Kidney (tissue), 14 donors: ENCODE results near the gene SPOCK1. TPM values are rescaled to one million over a fixed set of nuclear protein-coding genes. Genes with fewer than 3 reads are reported as not detected.

ENCODE experiments used
- DNase-seq, 5 donors: peaks; one replicate each; pipeline ENCODE4 v3.0.0-alpha.2; 2013 to 2020
- FAIRE-seq: peaks from 2 replicates; lab custom pipeline; 2012; peaks lifted over from hg19 to GRCh38; lab: Jason Lieb, UNC
- H3K27ac ChIP-seq, 2 donors: one replicate each; pipeline ENCODE4 v1.7.0; 2013; ENCODE audit warnings: low read depth in 2 of 2, low read length in 2 of 2, inconsistent platforms in 1 of 2
- H3K27me3 ChIP-seq: one replicate; pipeline ENCODE4 v1.7.1; 2013; ENCODE audit warnings: low read length, inconsistent platforms; ENCODE audit not compliant: control insufficient read depth, insufficient read depth
- H3K36me3 ChIP-seq, 3 donors: one replicate each; pipeline versions ENCODE4 v1.7.0 to v1.7.1; 2013; ENCODE audit warnings: low read length in 3 of 3, control low read depth in 1 of 3, inconsistent platforms in 1 of 3; ENCODE audit not compliant: insufficient read depth in 3 of 3, control insufficient read depth in 2 of 3
- H3K4me1 ChIP-seq, 3 donors: one replicate each; pipeline versions ENCODE4 v1.7.0 to v1.7.1; 2013; ENCODE audit warnings: low read length in 3 of 3, inconsistent platforms in 1 of 3, low read depth in 1 of 3; ENCODE audit not compliant: control insufficient read depth in 2 of 3, insufficient read depth in 2 of 3
- H3K4me3 ChIP-seq, 3 donors: one replicate each; pipeline versions ENCODE4 v1.7.0 to v1.8.1; 2013; ENCODE audit warnings: low read length in 3 of 3, control low read depth in 1 of 3, inconsistent platforms in 1 of 3
- H3K9ac ChIP-seq, 3 donors: one replicate each; pipeline versions ENCODE4 v1.7.0 to v1.7.1; 2013; ENCODE audit warnings: low read length in 3 of 3, control low read depth in 1 of 3, inconsistent platforms in 1 of 3
- H3K9me3 ChIP-seq, 3 donors: one replicate each; pipeline versions ENCODE4 v1.7.0 to v1.7.1; 2013; ENCODE audit warnings: low read length in 3 of 3, control low read depth in 1 of 3, inconsistent platforms in 1 of 3; ENCODE audit not compliant: control insufficient read depth in 2 of 3, insufficient read depth in 1 of 3
- intact Hi-C: fragments of 100-400 bp; cut with DNase I; formaldehyde crosslinking; loops from one replicate; pipeline ENCODE4 v1.11.1; 2022
- polyA plus RNA-seq: library from polyadenylated mRNA; stranded (reverse); fragments of 350-450 nt; fragmentation: Illumina TruSeq; extraction: RNeasy Lipid Tissue Mini Kit (QIAGEN cat#74804); gene quantifications from one replicate; pipeline ENCODE4 v1.2.3, GENCODE V29; 2014; ENCODE audit warnings: low read depth, low replicate concordance; ENCODE audit not compliant: insufficient read depth
- total RNA-seq: library from RNA; stranded (reverse); fragmentation: NEBNext Ultra II Directional; extraction: Animal tissue kit (Norgen Biotek cat#: 25700); gene quantifications from one replicate; pipeline ENCODE4 v1.2.1, GENCODE V29; 2021
- TF ChIP-seq, protein P1 (sequence below): IDR thresholded peaks from 3 replicates; pipeline ENCODE4 v1.5.1; 2012; ENCODE audit warnings: mild to moderate bottlenecking, moderate library complexity, borderline replicate concordance; ENCODE audit not compliant: insufficient read depth; ENCODE audit errors: extremely low read depth
- donor health status: control.
- donor health status: control.
- donor health status: control.
- donor health status: control.
- donor health status: control.
- donor health status: DM: yes; HTN: yes; CAD: no.
- donor health status: Normal renal cell carcinoma (clear cell type).

SPOCK1 gene
- total and polyA plus RNA-seq, 2 donors from 2014 or later: 15.7 to 32.8 TPM

DNA sequence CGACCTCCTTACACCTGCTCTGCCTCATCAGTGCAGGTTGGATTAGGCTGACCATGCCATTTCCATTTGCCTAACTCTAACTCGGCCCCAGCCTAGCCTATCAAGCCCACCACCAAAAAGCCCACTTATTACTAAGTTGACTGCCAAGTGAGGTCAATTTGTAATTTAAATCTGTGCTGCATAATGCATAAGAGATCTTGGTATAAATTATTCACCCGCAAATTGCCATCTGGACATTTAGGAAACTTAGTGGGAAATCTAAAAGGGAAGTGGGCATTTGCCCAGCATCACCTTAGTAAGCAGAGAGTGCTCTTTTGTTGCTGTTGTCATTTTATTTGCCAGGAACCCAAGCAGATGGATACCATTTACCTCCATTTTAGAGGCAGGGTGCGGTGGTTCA lies 143.0 kb downstream of the SPOCK1 start:
- Histone ChIP-seq H3K27me3 (no peaks in the 10 kb centered on the region), H3K27ac (no peak overlapping the region), H3K4me3 (no peak overlapping the region), H3K9ac (no peak overlapping the region), H3K36me3 (no peaks in the 10 kb centered on the region), H3K9me3 (no peaks in the 10 kb centered on the region), H3K4me1 (no peaks in the 10 kb centered on the region)
- intact Hi-C loops: no loop called here
- no peak for DNase-seq
- FAIRE-seq: no peak
- TF ChIP-seq, protein P1, sequence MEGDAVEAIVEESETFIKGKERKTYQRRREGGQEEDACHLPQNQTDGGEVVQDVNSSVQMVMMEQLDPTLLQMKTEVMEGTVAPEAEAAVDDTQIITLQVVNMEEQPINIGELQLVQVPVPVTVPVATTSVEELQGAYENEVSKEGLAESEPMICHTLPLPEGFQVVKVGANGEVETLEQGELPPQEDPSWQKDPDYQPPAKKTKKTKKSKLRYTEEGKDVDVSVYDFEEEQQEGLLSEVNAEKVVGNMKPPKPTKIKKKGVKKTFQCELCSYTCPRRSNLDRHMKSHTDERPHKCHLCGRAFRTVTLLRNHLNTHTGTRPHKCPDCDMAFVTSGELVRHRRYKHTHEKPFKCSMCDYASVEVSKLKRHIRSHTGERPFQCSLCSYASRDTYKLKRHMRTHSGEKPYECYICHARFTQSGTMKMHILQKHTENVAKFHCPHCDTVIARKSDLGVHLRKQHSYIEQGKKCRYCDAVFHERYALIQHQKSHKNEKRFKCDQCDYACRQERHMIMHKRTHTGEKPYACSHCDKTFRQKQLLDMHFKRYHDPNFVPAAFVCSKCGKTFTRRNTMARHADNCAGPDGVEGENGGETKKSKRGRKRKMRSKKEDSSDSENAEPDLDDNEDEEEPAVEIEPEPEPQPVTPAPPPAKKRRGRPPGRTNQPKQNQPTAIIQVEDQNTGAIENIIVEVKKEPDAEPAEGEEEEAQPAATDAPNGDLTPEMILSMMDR: no peak

DNA sequence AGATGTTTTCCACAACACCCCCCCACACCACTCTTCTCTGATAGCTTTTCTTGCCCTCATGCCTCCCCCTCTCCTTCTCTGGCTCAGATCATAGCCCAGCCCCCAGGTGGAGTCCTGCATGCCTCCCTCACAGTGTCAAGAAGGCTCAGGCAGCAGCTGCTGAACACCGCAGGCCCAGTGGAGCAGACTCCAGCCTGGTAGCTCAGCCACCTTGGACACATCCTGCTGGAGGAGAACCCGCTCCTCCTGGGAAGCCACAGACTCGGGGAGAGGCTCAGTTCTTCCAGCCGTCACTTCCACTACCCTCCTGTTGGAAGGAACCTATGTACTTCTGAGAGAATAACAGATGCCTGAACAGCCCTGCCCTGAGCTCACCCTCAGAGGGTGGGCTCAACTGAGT lies 143.4 kb downstream of the SPOCK1 start:
- DNase-seq: no peak
- Histone ChIP-seq H3K9ac (no peak overlapping the region), H3K4me1 (no peaks in the 10 kb centered on the region), H3K27ac (no peak overlapping the region), H3K27me3 (no peaks in the 10 kb centered on the region), H3K36me3 (no peaks in the 10 kb centered on the region), H3K4me3 (no peak overlapping the region), H3K9me3 (no peaks in the 10 kb centered on the region)
- intact Hi-C loops: no loop called here
- FAIRE-seq: no peak
- TF ChIP-seq, protein P1: no peak

DNA sequence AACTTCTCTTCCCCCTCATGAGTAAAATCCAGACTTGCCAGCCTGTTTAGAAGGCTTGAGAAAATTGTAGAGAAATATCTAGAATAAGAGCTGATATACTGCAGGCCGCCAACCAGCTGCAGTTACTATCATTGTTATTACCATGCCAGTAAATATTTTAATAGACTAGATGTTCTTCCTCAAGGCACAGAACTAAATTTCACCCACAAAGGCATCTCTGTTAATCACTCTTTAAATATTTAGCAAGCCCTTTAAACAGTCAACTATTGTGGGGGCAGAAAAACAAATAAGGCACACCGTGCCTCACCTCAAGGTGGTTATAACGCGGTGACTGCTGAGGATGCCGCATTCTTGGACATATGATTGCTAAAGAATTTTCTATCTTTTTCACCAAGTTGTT lies 147.0 kb downstream of the SPOCK1 start:
- no peaks in the 10 kb centered on the region for H3K4me1 ChIP-seq
- H3K27ac ChIP-seq: no peak overlapping the region
- no peaks in the 10 kb centered on the region for H3K9me3 ChIP-seq
- DNase-seq (no peak), FAIRE-seq (no peak)
- H3K36me3 ChIP-seq: no peaks in the 10 kb centered on the region
- TF ChIP-seq, protein P1: no peak
- no peak overlapping the region for H3K9ac ChIP-seq
- H3K4me3 ChIP-seq: no peak overlapping the region
- H3K27me3 ChIP-seq: no peaks in the 10 kb centered on the region
- intact Hi-C loops: no loop called here

DNA sequence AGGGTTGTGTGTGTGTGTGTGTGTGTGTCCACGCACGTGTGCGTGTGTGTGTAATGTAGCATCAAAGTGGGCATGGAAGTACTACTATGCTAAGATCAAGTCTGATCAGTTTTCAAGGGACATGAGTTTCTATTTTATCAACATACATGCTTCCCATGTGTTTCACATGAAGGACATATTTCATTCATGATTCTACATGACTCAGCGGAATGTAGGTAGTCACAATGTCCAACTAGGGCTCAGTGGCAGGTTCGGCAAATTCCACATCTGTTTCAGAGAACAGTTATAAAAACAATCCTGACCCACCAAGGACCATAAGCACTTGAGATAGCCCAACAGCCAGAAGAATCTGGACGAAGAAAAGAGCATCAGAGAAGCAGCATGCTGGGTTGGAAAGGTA lies 148.3 kb downstream of the SPOCK1 start:
- Histone ChIP-seq H3K4me3 (no peak overlapping the region), H3K27ac (no peak overlapping the region), H3K36me3 (no peaks in the 10 kb centered on the region), H3K9ac (no peak overlapping the region), H3K9me3 (no peaks in the 10 kb centered on the region), H3K27me3 (no peaks in the 10 kb centered on the region), H3K4me1 (no peaks in the 10 kb centered on the region)
- FAIRE-seq: no peak
- intact Hi-C loops: no loop called here
- DNase-seq: no peak
- TF ChIP-seq, protein P1: no peak
